Stimulated activated CD8-positive, alpha-beta memory T cell treated with anti-CD3 and anti-CD28 coated beads, Interleukin-4, amount 100 ng/mL, for 48 hours (primary cell): ENCODE results near the gene FBXO3.
"Not testable (repeated sequence)": the region's sequence is repeated elsewhere in the genome, so short reads cannot be mapped to it uniquely, and the experiment has no call there.

ENCODE experiments used
- DNase-seq: peaks from one replicate; pipeline ENCODE4 v3.0.0-alpha.2; 2020

The FBXO3 gene

GRCh38 chr11:33725496-33725895 lies 48.8 kb downstream of the FBXO3 start:
- DNase-seq = no peak

GRCh38 chr11:33724644-33725035 lies 49.7 kb downstream of the FBXO3 start:
- no peak for DNase-seq

- no peak for DNase-seq
Measured at GRCh38 chr11:33723238-33723881, 51.0 kb downstream of the FBXO3 start.

- peak; percentile 80 for DNase-seq
Measured at GRCh38 chr11:33722590-33723234, 51.6 kb downstream of the FBXO3 start.

- no peak for DNase-seq
Measured at GRCh38 chr11:33721984-33722383, 52.3 kb downstream of the FBXO3 start.

GRCh38 chr11:33721426-33721825 lies 52.9 kb downstream of the FBXO3 start:
- no peak for DNase-seq

GRCh38 chr11:33719587-33719986 lies 54.7 kb downstream of the FBXO3 start:
- no peak for DNase-seq

- DNase-seq = no peak
Measured at GRCh38 chr11:33718440-33718839, 55.9 kb downstream of the FBXO3 start.

- DNase-seq = no peak
Measured at GRCh38 chr11:33716243-33716642, 58.1 kb downstream of the FBXO3 start.

GRCh38 chr11:33713856-33714398 lies 60.4 kb downstream of the FBXO3 start:
- DNase-seq = no peak

GRCh38 chr11:33713151-33713855 lies 61.0 kb downstream of the FBXO3 start:
- no peak for DNase-seq

GRCh38 chr11:33712436-33712835 lies 61.9 kb downstream of the FBXO3 start:
- no peak for DNase-seq

GRCh38 chr11:33709466-33709865 lies 64.9 kb downstream of the FBXO3 start:
- DNase-seq = no peak

- no peak for DNase-seq
Measured at GRCh38 chr11:33708985-33709384, 65.3 kb downstream of the FBXO3 start.

- not testable (repeated sequence) for DNase-seq
Measured at GRCh38 chr11:33707831-33708230, 66.5 kb downstream of the FBXO3 start.

GRCh38 chr11:33706966-33707365 lies 67.4 kb downstream of the FBXO3 start:
- DNase-seq = no peak

GRCh38 chr11:33706546-33706945 lies 67.8 kb downstream of the FBXO3 start:
- DNase-seq = no peak

GRCh38 chr11:33704240-33705002 lies 69.9 kb downstream of the FBXO3 start:
- no peak for DNase-seq

- no peak for DNase-seq
Measured at GRCh38 chr11:33703788-33704187, 70.5 kb downstream of the FBXO3 start.

GRCh38 chr11:33703234-33703633 lies 71.1 kb downstream of the FBXO3 start:
- no peak for DNase-seq

GRCh38 chr11:33701302-33702230 lies 72.8 kb downstream of the FBXO3 start:
- no peak for DNase-seq
